NT2/D1 (cell line): Measurements from ENCODE around the gene INIP.

Experiments
- SUZ12 ChIP-seq: IDR thresholded peaks from 2 replicates; pipeline ENCODE4 v1.6.1; 2011; ENCODE audit not compliant: insufficient read length, insufficient read depth; ENCODE audit errors: extremely low read depth
- YY1 ChIP-seq: IDR thresholded peaks from 2 replicates; pipeline ENCODE4 v1.6.1; 2011; ENCODE audit not compliant: insufficient read length, insufficient read depth
- ZNF274 ChIP-seq: IDR thresholded peaks from 2 replicates; pipeline ENCODE4 v1.6.1; 2011; ENCODE audit warnings: mild to moderate bottlenecking, low read depth, low read length

GRCh38 chr9:112719696-112720095, 1.8 kb upstream of the INIP start:
- TF ChIP-seq ZNF274 (no peak), YY1 (no peak), SUZ12 (no peak)
